Bronchial epithelial cell (primary cell): ENCODE results near the gene EEFSEC. TPM values are rescaled to one million over a fixed set of nuclear protein-coding genes. Genes with fewer than 3 reads are reported as not detected.

Source experiments
- DNase-seq: peaks from one replicate; pipeline ENCODE4 v3.0.0-alpha.2; 2010; ENCODE audit warnings: low read depth
- FAIRE-seq: peaks from 2 replicates; lab custom pipeline; 2011; peaks lifted over from hg19 to GRCh38; lab: Jason Lieb, UNC
- H3K27me3 ChIP-seq: 2 replicates; pipeline ENCODE4 v1.5.1; 2011; ENCODE audit warnings: low read length; ENCODE audit not compliant: control insufficient read depth, insufficient read depth
- H3K36me3 ChIP-seq: 2 replicates; pipeline ENCODE4 v1.5.1; 2011; ENCODE audit warnings: low read length; ENCODE audit not compliant: control insufficient read depth, insufficient read depth
- H3K4me3 ChIP-seq: 2 replicates; pipeline ENCODE4 v1.5.1; 2011; ENCODE audit warnings: mild to moderate bottlenecking, low read depth, low read length, control low read depth
- CTCF ChIP-seq: IDR thresholded peaks from 2 replicates; pipeline ENCODE4 v1.5.1; 2011; ENCODE audit warnings: mild to moderate bottlenecking, moderate library complexity, low read length, control low read depth, inconsistent platforms; ENCODE audit not compliant: insufficient read depth, severe bottlenecking
- total RNA-seq: library from RNA; depleted of rRNA; stranded (reverse); fragments of >200 nt; gene quantifications from 2 replicates; pipeline ENCODE4 v1.2.1, GENCODE V29; 2014

EEFSEC gene
- total RNA-seq, 1 donor from 2014 or later = 3.7 TPM

GRCh38 chr3:128405554-128406277 lies 252.4 kb downstream of the EEFSEC start:
- no peak for FAIRE-seq
- DNase-seq = no peak
- H3K27me3 ChIP-seq = no peaks in the 10 kb centered on the region
- H3K36me3 ChIP-seq = no peaks in the 10 kb centered on the region
- no peak overlapping the region for H3K4me3 ChIP-seq
- no peak for TF ChIP-seq CTCF

DNA sequence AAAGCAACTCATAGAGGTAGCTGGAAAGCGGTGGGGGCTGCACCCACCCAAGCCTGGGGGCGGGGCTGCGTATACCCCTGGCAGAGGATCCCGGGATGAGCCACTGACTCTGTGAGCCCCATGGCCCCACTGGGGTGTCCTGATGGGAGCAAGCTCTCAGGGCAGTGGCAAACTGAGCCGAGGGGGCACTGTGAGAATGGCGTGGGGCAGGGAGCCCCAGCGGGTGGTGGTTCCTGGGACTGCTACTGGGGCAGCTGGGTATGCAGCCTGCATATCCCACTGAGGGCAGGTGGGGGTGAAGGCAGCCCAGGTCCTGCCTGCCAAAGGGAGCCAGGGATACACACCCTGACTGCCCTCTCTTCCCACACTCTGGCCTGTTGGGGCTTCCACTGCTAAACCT lies 254.0 kb downstream of the EEFSEC start:
- FAIRE-seq = no peak
- DNase-seq = no peak
- Histone ChIP-seq H3K4me3 (no peak overlapping the region), H3K27me3 (no peaks in the 10 kb centered on the region), H3K36me3 (no peaks in the 10 kb centered on the region)
- no peak for TF ChIP-seq CTCF

DNA sequence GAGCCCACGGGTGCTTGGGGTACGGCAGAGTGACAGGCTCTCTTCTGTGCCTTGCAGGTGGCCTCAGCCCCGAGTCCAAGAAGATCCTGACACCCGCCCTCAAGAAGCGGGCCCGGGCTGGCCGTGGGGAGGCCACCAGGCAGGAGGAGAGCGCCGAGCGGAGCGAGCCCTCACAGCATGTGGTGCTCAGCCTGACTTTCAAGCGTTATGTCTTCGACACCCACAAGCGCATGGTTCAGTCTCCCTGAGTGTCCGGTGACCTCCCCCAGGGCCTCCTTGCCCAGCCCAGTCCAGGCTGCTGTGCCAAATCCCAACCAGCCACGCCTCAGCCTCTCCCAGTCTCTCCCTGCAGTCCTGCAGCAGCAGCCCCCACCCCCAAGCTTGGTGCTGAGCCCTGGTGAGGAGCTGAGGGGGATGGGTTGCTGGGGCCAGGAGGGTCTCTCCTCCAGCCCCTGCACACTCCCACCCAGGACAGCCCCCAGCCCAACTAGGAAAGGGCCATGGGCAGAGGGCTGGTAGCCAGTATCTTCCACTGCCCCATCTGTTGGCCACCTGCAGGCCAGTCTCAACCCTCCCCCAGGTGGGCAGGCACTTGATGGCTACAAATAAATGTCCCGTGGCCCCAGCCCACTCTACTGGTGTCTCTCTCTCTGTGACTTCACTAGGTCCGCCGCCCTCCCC lies 254.9 kb downstream of the EEFSEC start:
- no peak for TF ChIP-seq CTCF
- FAIRE-seq = no peak
- DNase-seq = no peak

GRCh38 chr3:128408693-128409623 lies 255.7 kb downstream of the EEFSEC start:
- no peaks in the 10 kb centered on the region for H3K27me3 ChIP-seq
- FAIRE-seq (no peak), DNase-seq (no peak)
- no peak overlapping the region for H3K4me3 ChIP-seq
- no peaks in the 10 kb centered on the region for H3K36me3 ChIP-seq
- TF ChIP-seq CTCF = no peak

More for the DNA sequence above, 254.9 kb downstream of the EEFSEC start:
- Histone ChIP-seq H3K36me3 (no peaks in the 10 kb centered on the region), H3K4me3 (no peak overlapping the region), H3K27me3 (no peaks in the 10 kb centered on the region)

- FAIRE-seq = no peak
- DNase-seq = no peak
- no peaks in the 10 kb centered on the region for H3K27me3 ChIP-seq
- TF ChIP-seq CTCF = no peak
- no peaks in the 10 kb centered on the region for H3K36me3 ChIP-seq
- no peak overlapping the region for H3K4me3 ChIP-seq
Measured at GRCh38 chr3:128409624-128410581, 256.6 kb downstream of the EEFSEC start.
